H1 (cell line): Measurements from ENCODE around the gene AMOTL2. TPM values are rescaled to one million over a fixed set of nuclear protein-coding genes. Genes with fewer than 3 reads are reported as not detected.

Experiments used
- CTCF ChIA-PET: fragments of 300-600 bp; sonication (Branson Sonifier 250); formaldehyde crosslinking; loops from one replicate; lab custom pipeline; 2021; ENCODE audit not compliant: partially characterized antibody; lab: Charles Lee
- POLR2A ChIA-PET: fragments of 300-600 bp; sonication (Branson Sonifier 250); formaldehyde crosslinking; loops from one replicate; lab custom pipeline; 2021; ENCODE audit warnings: inconsistent platforms; ENCODE audit not compliant: partially characterized antibody; lab: Charles Lee
- DNase-seq, 2 experiments: peaks; one replicate each; pipeline versions ENCODE4 v3.0.0 to v3.0.0-alpha.2; 2010 to 2022; ENCODE audit warnings: low spot score in 2 of 2, low read depth in 1 of 2, mixed read lengths in 1 of 2
- FAIRE-seq: peaks from 2 replicates; lab custom pipeline; 2011; peaks lifted over from hg19 to GRCh38; lab: Jason Lieb, UNC
- H2AFZ ChIP-seq: 2 replicates; pipeline ENCODE4 v1.8.1; 2012; ENCODE audit warnings: low read length, inconsistent platforms
- H2AK5ac ChIP-seq: 2 replicates; pipeline ENCODE4 v1.6.1; 2013; ENCODE audit warnings: low read depth, low read length
- H2BK120ac ChIP-seq: replicated peaks from 2 replicates; pipeline ENCODE3; 2013; ENCODE audit warnings: low read depth, low read length, inconsistent platforms
- H2BK12ac ChIP-seq: 2 replicates; pipeline ENCODE4 v1.6.1; 2013; ENCODE audit warnings: low read depth, low read length
- H2BK15ac ChIP-seq: 2 replicates; pipeline ENCODE4 v1.6.1; 2013; ENCODE audit warnings: low read length
- H2BK20ac ChIP-seq: 2 replicates; pipeline ENCODE4 v1.6.1; 2013; ENCODE audit warnings: low read length
- H2BK5ac ChIP-seq: 2 replicates; pipeline ENCODE4 v1.6.1; 2013; ENCODE audit warnings: low read depth, low read length
- H3K14ac ChIP-seq: 2 replicates; pipeline ENCODE4 v1.6.1; 2013; ENCODE audit warnings: inconsistent platforms; ENCODE audit not compliant: insufficient read length
- H3K18ac ChIP-seq: 2 replicates; pipeline ENCODE4 v1.6.1; 2013; ENCODE audit warnings: low read length; ENCODE audit errors: extremely low read depth
- H3K23ac ChIP-seq: 2 replicates; pipeline ENCODE4 v1.6.1; 2013; ENCODE audit warnings: inconsistent platforms; ENCODE audit not compliant: insufficient read length
- H3K23me2 ChIP-seq: 2 replicates; pipeline ENCODE4 v1.6.1; 2013; ENCODE audit warnings: low read depth, low read length
- H3K27ac ChIP-seq: 2 replicates; pipeline ENCODE4 v1.6.1; 2011; ENCODE audit warnings: low read depth, low read length, inconsistent platforms
- H3K27me3 ChIP-seq, 4 experiments: replicated peaks in 1 of 4; 1 replicate in 1 of 4; 2 replicates in 3 of 4; pipeline versions ENCODE4 v1.6.1 to v1.8.1; 2011 to 2013; ENCODE audit warnings: low read length in 3 of 4, mild to moderate bottlenecking in 3 of 4, inconsistent platforms in 2 of 4, mixed read lengths in 2 of 4, moderate library complexity in 1 of 4; ENCODE audit not compliant: control insufficient read depth in 3 of 4, insufficient read depth in 3 of 4; ENCODE audit errors: extremely low read depth in 1 of 4
- H3K36me3 ChIP-seq, 4 experiments: 2 replicates each; pipeline versions ENCODE4 v1.6.1 to v1.8.1; 2011 to 2013; ENCODE audit warnings: mild to moderate bottlenecking in 4 of 4, low read length in 3 of 4, moderate library complexity in 2 of 4, control low read depth in 1 of 4, inconsistent platforms in 1 of 4; ENCODE audit not compliant: insufficient read depth in 4 of 4, control insufficient read depth in 2 of 4
- H3K4ac ChIP-seq: replicated peaks from 2 replicates; pipeline ENCODE3; 2013; ENCODE audit warnings: low read length, low read depth, mixed read lengths, inconsistent platforms; ENCODE audit not compliant: insufficient read length
- H3K4me1 ChIP-seq, 4 experiments: replicated peaks in 1 of 4; 1 replicate in 1 of 4; 2 replicates in 3 of 4; pipeline versions ENCODE4 v1.6.1 to v1.8.1; 2011 to 2013; ENCODE audit warnings: low read length in 3 of 4, inconsistent platforms in 2 of 4, mixed read lengths in 1 of 4; ENCODE audit not compliant: insufficient read depth in 4 of 4, control insufficient read depth in 3 of 4
- H3K4me2 ChIP-seq, 2 experiments: 2 replicates each; pipeline versions ENCODE4 v1.6.1 to v1.8.1; 2011 to 2013; ENCODE audit warnings: low read depth in 2 of 2, low read length in 2 of 2, control low read depth in 1 of 2, inconsistent platforms in 1 of 2, mild to moderate bottlenecking in 1 of 2; ENCODE audit not compliant: insufficient read depth in 1 of 2
- H3K4me3 ChIP-seq, 4 experiments: fragments of 200-600, 300-600 bp in 1 of 4; sonication (generic), shearing (Covaris generic), sonication (Bioruptor Twin) in 1 of 4; 2 replicates each; pipeline versions ENCODE4 v1.5.1 to v1.8.1; 2011 to 2016; ENCODE audit warnings: low read length in 4 of 4, low read depth in 3 of 4, control low read depth in 2 of 4, inconsistent platforms in 2 of 4, mild to moderate bottlenecking in 2 of 4, mixed read lengths in 1 of 4, moderate library complexity in 1 of 4; ENCODE audit not compliant: insufficient read depth in 2 of 4; ENCODE audit errors: extremely low read depth in 1 of 4
- H3K56ac ChIP-seq: replicated peaks from 2 replicates; pipeline ENCODE3; 2013; ENCODE audit warnings: low read depth, mild to moderate bottlenecking, mixed read lengths, low read length, inconsistent platforms; ENCODE audit not compliant: insufficient read length
- H3K79me1 ChIP-seq: 2 replicates; pipeline ENCODE4 v1.6.1; 2013; ENCODE audit warnings: low read depth, low read length, control low read depth
- H3K79me2 ChIP-seq, 2 experiments: 2 replicates each; pipeline versions ENCODE4 v1.6.1 to v1.8.1; 2012 to 2013; ENCODE audit warnings: low read length in 2 of 2, mild to moderate bottlenecking in 2 of 2, inconsistent platforms in 1 of 2; ENCODE audit not compliant: insufficient read depth in 2 of 2, control insufficient read depth in 1 of 2
- H3K9ac ChIP-seq, 4 experiments: replicated peaks in 1 of 4; 1 replicate in 1 of 4; 2 replicates in 3 of 4; pipeline versions ENCODE4 v1.6.1 to v1.8.1; 2011 to 2013; ENCODE audit warnings: low read depth in 3 of 4, low read length in 3 of 4, control low read depth in 2 of 4, mild to moderate bottlenecking in 2 of 4, moderate library complexity in 2 of 4, inconsistent platforms in 1 of 4; ENCODE audit errors: extremely low read depth in 1 of 4
- H3K9me3 ChIP-seq, 2 experiments: 2 replicates each; pipeline versions ENCODE4 v1.6.1 to v1.8.1; 2012 to 2013; ENCODE audit warnings: mild to moderate bottlenecking in 2 of 2, moderate library complexity in 2 of 2, control low read depth in 1 of 2, inconsistent platforms in 1 of 2, low read depth in 1 of 2, low read length in 1 of 2, mixed read lengths in 1 of 2; ENCODE audit not compliant: insufficient read depth in 2 of 2
- H4K20me1 ChIP-seq, 2 experiments: replicated peaks in 1 of 2; 2 replicates each; pipeline versions ENCODE3 to v1.8.1; 2011 to 2013; ENCODE audit warnings: inconsistent platforms in 2 of 2, low read length in 2 of 2, mild to moderate bottlenecking in 1 of 2; ENCODE audit not compliant: insufficient read depth in 2 of 2, control insufficient read depth in 1 of 2
- H4K5ac ChIP-seq: 2 replicates; pipeline ENCODE4 v1.6.1; 2013; ENCODE audit warnings: low read length, low read depth, mixed read lengths, inconsistent platforms; ENCODE audit not compliant: insufficient read length
- H4K8ac ChIP-seq: 2 replicates; pipeline ENCODE4 v1.8.0; 2013; ENCODE audit warnings: mild to moderate bottlenecking, moderate library complexity, low read length, inconsistent platforms; ENCODE audit not compliant: insufficient read depth; ENCODE audit errors: extremely low read depth
- H4K91ac ChIP-seq: replicated peaks from 2 replicates; pipeline ENCODE3; 2013; ENCODE audit warnings: low read length, mixed read lengths, inconsistent platforms; ENCODE audit not compliant: insufficient read length
- ASH2L ChIP-seq: fragments of 200-600, 300-600 bp; sonication (generic); IDR thresholded peaks from one replicate; pipeline ENCODE4 v1.7.1; 2017; ENCODE audit warnings: low read length
- CEBPB ChIP-seq: IDR thresholded peaks from 2 replicates; pipeline ENCODE4 v1.6.1; 2012; ENCODE audit warnings: low read depth, low read length
- EP300 ChIP-seq, 2 experiments: IDR thresholded peaks; 1 replicate in 1 of 2; 2 replicates in 1 of 2; pipeline ENCODE4 v1.6.1; 2011 to 2012; ENCODE audit warnings: low read depth in 2 of 2, low read length in 2 of 2, mild to moderate bottlenecking in 2 of 2, borderline replicate concordance in 1 of 2, inconsistent platforms in 1 of 2, moderate library complexity in 1 of 2
- HDAC6 ChIP-seq: IDR thresholded peaks from one replicate; pipeline ENCODE4 v1.7.1; 2012; ENCODE audit warnings: low read depth, mild to moderate bottlenecking, inconsistent platforms, low read length, moderate library complexity
- JUND ChIP-seq: IDR thresholded peaks from 2 replicates; pipeline ENCODE4 v1.6.1; 2011; ENCODE audit warnings: mild to moderate bottlenecking, improper control_type of control experiment, low read length
- PHF8 ChIP-seq: fragments of 200-600 bp; sonication (generic); conservative IDR thresholded peaks from 2 replicates; pipeline ENCODE4 v1.7.1; 2012; ENCODE audit warnings: low read depth, mild to moderate bottlenecking, inconsistent platforms, low read length, moderate library complexity
- POLR2A ChIP-seq, 2 experiments: IDR thresholded peaks; 1 replicate in 1 of 2; 2 replicates in 1 of 2; pipeline ENCODE4 v1.6.1; 2011; ENCODE audit warnings: low read depth in 2 of 2, low read length in 2 of 2, mild to moderate bottlenecking in 2 of 2; ENCODE audit errors: control extremely low read depth in 1 of 2
- SP1 ChIP-seq: IDR thresholded peaks from 2 replicates; pipeline ENCODE4 v1.6.1; 2011; ENCODE audit warnings: low read depth, low read length
- TBP ChIP-seq: IDR thresholded peaks from 2 replicates; pipeline ENCODE4 v1.6.1; 2011; ENCODE audit warnings: low read depth, low read length, improper control_type of control experiment
- TEAD4 ChIP-seq: IDR thresholded peaks from 2 replicates; pipeline ENCODE4 v1.6.1; 2012; ENCODE audit warnings: low read depth, low read length, inconsistent platforms, mixed read lengths
- YY1 ChIP-seq: IDR thresholded peaks from 2 replicates; pipeline ENCODE4 v1.6.1; 2011; ENCODE audit warnings: low read depth, mild to moderate bottlenecking, low read length
- ZNF274 ChIP-seq: IDR thresholded peaks from 2 replicates; pipeline ENCODE4 v1.7.0; 2012; ENCODE audit warnings: low read length, borderline replicate concordance; ENCODE audit errors: extremely low read depth
- WGBS, 2 experiments: shearing (Covaris generic) in 1 of 2; methylation state at CpG; one replicate each; pipeline versions ENCODE4 v1.1.6 to v1.1.7; 2013 to 2015; ENCODE audit warnings: low lambda C conversion rate in 2 of 2, mixed read lengths in 2 of 2, inconsistent platforms in 1 of 2, low coverage in 1 of 2, missing lambda C conversion rate in 1 of 2; ENCODE audit not compliant: insufficient replicate concordance in 2 of 2, insufficient coverage in 1 of 2, insufficient read length in 1 of 2; ENCODE audit errors: extremely low coverage in 1 of 2, missing lambda C conversion rate in 1 of 2; 5-methylcytosine and 5-hydroxymethylcytosine counted together
- polyA plus RNA-seq, 7 experiments: library from polyadenylated mRNA; depleted of rRNA in 3 of 7; stranded (reverse) in 5 of 7; unstranded in 2 of 7; fragments of >200 nt in 5 of 7; fragments of 200-250 nt in 2 of 7; gene quantifications; 1 replicate in 5 of 7; 2 replicates in 1 of 7; 4 replicates in 1 of 7; pipeline versions ENCODE4 v1.2.1 to v1.2.3, GENCODE V29; 2011 to 2013; ENCODE audit warnings: missing spikeins in 2 of 7, mixed read lengths in 2 of 7
- total RNA-seq: library from RNA; stranded (reverse); fragmentation: NEBNext Ultra II Directional; extraction: Animal tissue kit (Norgen Biotek cat#: 25700); gene quantifications from 2 replicates; pipeline ENCODE4 v1.2.1, GENCODE V29; 2021

AMOTL2 gene
- total and polyA plus RNA-seq, 2 of the 8 experiments (the other 6 are each of a cell fraction or from before 2014, with no cell fraction given) = 19.0 to 63.7 TPM

DNA sequence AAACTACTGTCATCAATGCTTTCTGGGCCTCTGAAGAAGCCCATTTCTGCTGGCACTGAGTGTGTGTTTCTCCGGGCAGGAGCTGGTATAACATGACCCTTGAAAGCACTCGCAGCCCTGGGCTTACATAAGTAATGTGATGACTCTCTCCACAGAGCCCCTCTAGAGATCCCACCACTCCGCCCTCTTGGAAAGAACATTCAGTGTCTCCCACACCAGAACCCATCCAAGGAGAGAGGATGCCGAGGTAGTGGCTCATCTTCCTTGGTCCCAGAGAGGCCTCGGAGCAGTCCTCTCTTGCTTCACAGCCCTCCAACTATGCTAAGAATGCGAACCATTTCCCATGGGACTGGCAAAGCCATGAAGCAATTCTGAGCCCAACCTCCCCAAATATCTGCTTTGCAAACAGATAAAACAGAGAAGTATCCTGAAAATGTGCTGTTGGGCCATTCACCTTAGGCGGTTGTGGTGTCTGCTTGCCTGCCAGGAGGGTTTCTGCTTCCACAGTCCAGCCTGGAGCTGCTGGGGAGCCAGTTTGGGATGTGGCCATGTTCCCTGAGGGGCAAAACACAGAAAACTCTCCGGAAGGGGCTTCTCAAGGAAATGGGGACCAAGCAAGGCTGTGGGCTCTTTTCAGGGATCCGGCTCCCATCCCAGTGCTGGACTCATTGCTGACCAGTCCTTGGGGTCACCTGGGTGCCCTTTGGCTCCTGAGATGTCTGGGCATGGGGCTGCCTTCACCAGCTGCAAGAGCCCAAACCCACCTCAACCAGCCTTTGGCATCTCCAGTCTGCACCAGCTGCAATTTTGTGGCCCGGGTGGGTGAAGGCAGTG, 47.3 kb downstream of the AMOTL2 start:
- CTCF ChIA-PET = interaction anchor here (0.8 to 2.0 kb wide), 5 partner anchors 9 to 122 kb away, joined by 3 to 6 read pairs (median 4); no protein-coding TSS in a partner anchor
- H4K5ac ChIP-seq = no peak overlapping the region
- no peak overlapping the region for H3K9ac ChIP-seq
- H3K4ac ChIP-seq = peak overlapping the region; percentile 36
- peak overlapping the region; percentile 85 for H2BK120ac ChIP-seq
- H3K27me3 ChIP-seq = no peaks in the 10 kb centered on the region
- peak overlapping the region; percentile 88 for H2BK20ac ChIP-seq
- peak overlapping the region; percentile 85 for H3K18ac ChIP-seq
- peak overlapping the region; percentile 96 for H2BK12ac ChIP-seq
- H2BK15ac ChIP-seq = peak overlapping the region; percentile 93; the same call in 1 of the 2 replicates
- no peaks in the 10 kb centered on the region for H4K20me1 ChIP-seq
- no peaks in the 10 kb centered on the region for H3K36me3 ChIP-seq
- peak overlapping the region; percentile 0 for H3K56ac ChIP-seq
- H3K4me1 ChIP-seq = peaks cover 9 to 29% (median 21%) of the 10 kb centered on the region in 4 experiments
- peak overlapping the region; percentile 21 for H3K4me2 ChIP-seq
- FAIRE-seq = peak; percentile 88
- no peaks in the 10 kb centered on the region for H3K23me2 ChIP-seq
- no peak overlapping the region; a peak in 1 of 8 replicates for H3K4me3 ChIP-seq
- H2AK5ac ChIP-seq = peak overlapping the region; percentile 95
- peak overlapping the region; percentile 62; the same call in 1 of the 2 replicates for H3K27ac ChIP-seq
- peak overlapping the region; percentile 41 for H2AFZ ChIP-seq
- POLR2A ChIA-PET = interaction anchor here (1.4 to 43.9 kb wide), 5 partner anchors 10 to 128 kb away, joined by 3 to 1731 read pairs (median 12); partner anchors contain the start of gene AMOTL2
- H3K79me2 ChIP-seq = no peaks in the 10 kb centered on the region
- 0 out of 2 replicates have a peak overlapping the region, but pooled peaks have one; percentile 28 for H4K8ac ChIP-seq
- no peaks in the 10 kb centered on the region for H3K9me3 ChIP-seq
- WGBS, 2 experiments = 58% methylated on average over 10 of the region's 10 CpGs; no CpG with 5 or more reads in 1 of the 2 experiments
- H3K14ac ChIP-seq = no peak overlapping the region
- peak overlapping the region; percentile 98 for H2BK5ac ChIP-seq
- peak overlapping the region; percentile 87 for H4K91ac ChIP-seq
- no peak for DNase-seq
- H3K23ac ChIP-seq = no peak overlapping the region
- no peaks in the 10 kb centered on the region for H3K79me1 ChIP-seq
- TF ChIP-seq TBP (0 out of 2 replicates have a peak, but pooled peaks have one; percentile 20), SP1 (peak; percentile 45; the same call in 1 of the 2 replicates), HDAC6 (no peak), YY1 (peak; percentile 39; the same call in 1 of the 2 replicates), TEAD4 (peak; percentile 99), ASH2L (peak; percentile 35), POLR2A (IDR thresholded peaks at IDR 0.05; ENCODE audit: control extremely low read depth in 1 of 2, low read depth in 2 of 2, low read length in 2 of 2) (peak in 1 of 2 experiments; percentile 26; a peak in 1 of 3 replicates), ZNF274 (no peak), CEBPB (peak; percentile 98), JUND (peak; percentile 37; the same call in 1 of the 2 replicates), PHF8 (no peak), EP300 (IDR thresholded peaks at IDR 0.05; ENCODE audit: borderline replicate concordance in 1 of 2, low read depth in 2 of 2, low read length in 2 of 2) (peak in 1 of 2 experiments; percentile 70; a peak in 1 of 3 replicates)
